HFFc6 (cell line): ENCODE results near the gene SPSB3. TPM values are rescaled to one million over a fixed set of nuclear protein-coding genes. Genes with fewer than 3 reads are reported as not detected.

Source experiments
- DNase-seq: peaks from one replicate; pipeline ENCODE4 v3.0.0-alpha.2; 2018
- H3K27ac Mint-ChIP-seq: 2 replicates; pipeline ENCODE4 v1.8.0; 2020; ENCODE audit warnings: mild to moderate bottlenecking, mixed read lengths
- H3K27me3 Mint-ChIP-seq: 2 replicates; pipeline ENCODE4 v1.8.0; 2021; ENCODE audit warnings: mild to moderate bottlenecking, moderate library complexity, mixed read lengths; ENCODE audit not compliant: insufficient read depth
- H3K36me3 Mint-ChIP-seq: 2 replicates; pipeline ENCODE4 v1.8.0; 2021; ENCODE audit warnings: low read depth, mixed read lengths
- H3K4me1 Mint-ChIP-seq: 2 replicates; pipeline ENCODE4 v1.8.0; 2020; ENCODE audit warnings: low read depth, mixed read lengths
- H3K4me3 Mint-ChIP-seq: 2 replicates; pipeline ENCODE4 v1.8.0; 2020; ENCODE audit warnings: mild to moderate bottlenecking, moderate library complexity, mixed read lengths
- H3K9me3 Mint-ChIP-seq: 2 replicates; pipeline ENCODE4 v1.8.0; 2020; ENCODE audit warnings: mild to moderate bottlenecking, mixed read lengths
- total RNA-seq, 6 experiments: library from RNA; stranded (reverse); fragmentation: NEBNext Ultra II Directional; extraction: Animal tissue kit (Norgen Biotek cat#: 25700); gene quantifications; 2 replicates in 1 of 6; 3 replicates in 5 of 6; pipeline ENCODE4 v1.2.3, GENCODE V29; 2021
- TF ChIP-seq, protein P1 (sequence below): fragments of 200-600 bp; sonication (generic); IDR thresholded peaks from 2 replicates; pipeline ENCODE4 v1.5.0; 2021; ENCODE audit warnings: antibody characterized with exemption, mild to moderate bottlenecking

Gene SPSB3
- total RNA-seq, 6 experiments from 2014 or later, result 12.3 to 15.8 (median 13.9) TPM

DNA sequence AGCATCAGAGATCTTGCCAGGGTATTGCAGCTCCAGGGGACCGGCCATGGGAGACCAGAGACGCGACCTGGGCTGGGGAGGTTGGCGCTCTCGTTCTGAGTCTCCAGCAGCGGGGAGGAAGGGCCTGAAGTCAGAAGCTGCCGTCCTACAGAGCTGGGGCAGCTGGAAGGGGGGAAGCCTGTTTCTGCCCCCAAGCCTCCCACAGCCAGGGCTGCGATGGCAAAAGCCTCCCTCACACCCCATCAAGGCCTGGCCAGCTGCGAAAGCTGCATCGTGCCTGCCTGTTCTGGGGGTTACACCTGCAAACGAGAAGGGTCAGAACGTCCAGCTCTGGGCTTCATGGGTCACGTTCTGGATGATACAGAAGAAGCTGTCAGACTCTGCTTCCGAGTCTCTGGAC, 50.3 kb downstream of the SPSB3 start:
- H3K4me3 Mint-ChIP-seq, result no peak overlapping the region
- H3K9me3 Mint-ChIP-seq, result no peaks in the 10 kb centered on the region
- peaks cover 2% of the 10 kb centered on the region; the same call in 1 of the 2 replicates for H3K27me3 Mint-ChIP-seq
- H3K4me1 Mint-ChIP-seq, result no peaks in the 10 kb centered on the region
- TF ChIP-seq, protein P1, sequence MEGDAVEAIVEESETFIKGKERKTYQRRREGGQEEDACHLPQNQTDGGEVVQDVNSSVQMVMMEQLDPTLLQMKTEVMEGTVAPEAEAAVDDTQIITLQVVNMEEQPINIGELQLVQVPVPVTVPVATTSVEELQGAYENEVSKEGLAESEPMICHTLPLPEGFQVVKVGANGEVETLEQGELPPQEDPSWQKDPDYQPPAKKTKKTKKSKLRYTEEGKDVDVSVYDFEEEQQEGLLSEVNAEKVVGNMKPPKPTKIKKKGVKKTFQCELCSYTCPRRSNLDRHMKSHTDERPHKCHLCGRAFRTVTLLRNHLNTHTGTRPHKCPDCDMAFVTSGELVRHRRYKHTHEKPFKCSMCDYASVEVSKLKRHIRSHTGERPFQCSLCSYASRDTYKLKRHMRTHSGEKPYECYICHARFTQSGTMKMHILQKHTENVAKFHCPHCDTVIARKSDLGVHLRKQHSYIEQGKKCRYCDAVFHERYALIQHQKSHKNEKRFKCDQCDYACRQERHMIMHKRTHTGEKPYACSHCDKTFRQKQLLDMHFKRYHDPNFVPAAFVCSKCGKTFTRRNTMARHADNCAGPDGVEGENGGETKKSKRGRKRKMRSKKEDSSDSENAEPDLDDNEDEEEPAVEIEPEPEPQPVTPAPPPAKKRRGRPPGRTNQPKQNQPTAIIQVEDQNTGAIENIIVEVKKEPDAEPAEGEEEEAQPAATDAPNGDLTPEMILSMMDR, result no peak
- no peak overlapping the region for H3K27ac Mint-ChIP-seq
- no peak for DNase-seq
- peaks cover 11% of the 10 kb centered on the region for H3K36me3 Mint-ChIP-seq

DNA sequence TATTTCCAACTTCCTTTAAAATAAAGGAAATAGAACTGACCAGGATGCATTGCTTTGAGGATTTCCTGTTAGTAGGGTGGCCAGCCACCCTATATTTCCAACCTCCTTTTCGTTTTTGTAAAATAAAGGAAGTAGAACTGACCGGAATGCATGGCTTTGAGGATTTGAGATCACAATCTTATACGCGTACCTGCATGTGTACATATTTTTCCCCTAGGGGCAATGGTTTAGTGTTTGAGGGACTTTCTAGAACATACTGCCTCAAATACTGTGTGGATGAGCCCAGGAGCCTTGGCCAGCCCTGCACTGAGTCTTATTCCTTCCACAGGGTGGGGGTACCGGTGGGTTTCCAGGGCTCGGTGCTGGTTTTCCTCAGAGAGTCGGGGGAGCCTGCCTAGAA, 50.8 kb downstream of the SPSB3 start:
- no peak overlapping the region for H3K4me3 Mint-ChIP-seq
- no peaks in the 10 kb centered on the region for H3K9me3 Mint-ChIP-seq
- H3K27me3 Mint-ChIP-seq, result peaks cover 2% of the 10 kb centered on the region; the same call in 1 of the 2 replicates
- peaks cover 15% of the 10 kb centered on the region for H3K36me3 Mint-ChIP-seq
- H3K4me1 Mint-ChIP-seq, result no peaks in the 10 kb centered on the region
- DNase-seq, result no peak
- H3K27ac Mint-ChIP-seq, result no peak overlapping the region
- TF ChIP-seq, protein P1, result no peak

DNA sequence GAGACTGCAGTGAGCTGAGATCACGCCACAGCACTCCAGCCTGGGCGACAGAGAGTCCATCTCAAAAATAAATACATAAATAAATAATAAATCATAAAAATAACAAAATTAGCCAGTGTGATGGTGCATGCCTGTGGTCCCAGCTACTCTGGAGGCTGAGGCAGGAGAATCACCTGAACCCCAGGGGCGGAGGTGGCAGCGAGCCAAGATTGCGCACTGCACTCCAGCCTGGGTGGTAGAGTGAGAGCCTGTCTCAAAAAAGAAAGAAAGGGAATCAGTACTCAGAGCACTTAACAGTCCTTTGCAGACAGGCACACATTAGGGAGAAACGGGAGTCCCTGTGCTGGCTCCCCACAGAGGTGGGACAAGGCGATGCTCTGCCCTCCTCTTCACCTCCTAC, 51.3 kb downstream of the SPSB3 start:
- H3K36me3 Mint-ChIP-seq, result peaks cover 15% of the 10 kb centered on the region
- H3K27ac Mint-ChIP-seq, result no peak overlapping the region
- peaks cover 2% of the 10 kb centered on the region; the same call in 1 of the 2 replicates for H3K27me3 Mint-ChIP-seq
- no peaks in the 10 kb centered on the region for H3K9me3 Mint-ChIP-seq
- no peaks in the 10 kb centered on the region for H3K4me1 Mint-ChIP-seq
- no peak overlapping the region for H3K4me3 Mint-ChIP-seq
- TF ChIP-seq, protein P1, result no peak
- DNase-seq, result no peak

DNA sequence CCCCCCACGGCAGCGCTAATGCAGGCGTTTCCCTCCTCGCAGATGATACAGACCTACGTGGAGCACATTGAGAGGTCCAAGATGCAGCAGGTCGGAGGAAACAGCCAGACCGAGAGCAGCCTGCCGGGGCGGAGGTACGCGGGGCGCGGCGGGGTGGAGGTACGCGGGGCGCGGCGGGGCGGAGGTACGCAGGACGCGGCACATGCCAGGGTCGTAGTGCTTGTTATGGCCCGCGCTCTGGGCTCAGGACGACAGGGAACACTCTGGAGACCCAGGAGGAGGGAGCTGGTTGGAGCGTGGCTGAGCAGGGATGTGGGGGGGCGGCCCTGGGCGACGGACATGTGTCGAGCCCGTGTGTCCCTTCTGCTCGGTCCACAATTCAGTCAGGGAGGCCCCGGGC, 52.9 kb downstream of the SPSB3 start:
- Mint-ChIP-seq H3K4me1 (no peaks in the 10 kb centered on the region), H3K4me3 (no peak overlapping the region), H3K27me3 (peaks cover 2% of the 10 kb centered on the region; the same call in 1 of the 2 replicates), H3K27ac (no peak overlapping the region), H3K36me3 (peaks cover 15% of the 10 kb centered on the region), H3K9me3 (no peaks in the 10 kb centered on the region)
- TF ChIP-seq, protein P1, result no peak
- DNase-seq, result no peak

DNA sequence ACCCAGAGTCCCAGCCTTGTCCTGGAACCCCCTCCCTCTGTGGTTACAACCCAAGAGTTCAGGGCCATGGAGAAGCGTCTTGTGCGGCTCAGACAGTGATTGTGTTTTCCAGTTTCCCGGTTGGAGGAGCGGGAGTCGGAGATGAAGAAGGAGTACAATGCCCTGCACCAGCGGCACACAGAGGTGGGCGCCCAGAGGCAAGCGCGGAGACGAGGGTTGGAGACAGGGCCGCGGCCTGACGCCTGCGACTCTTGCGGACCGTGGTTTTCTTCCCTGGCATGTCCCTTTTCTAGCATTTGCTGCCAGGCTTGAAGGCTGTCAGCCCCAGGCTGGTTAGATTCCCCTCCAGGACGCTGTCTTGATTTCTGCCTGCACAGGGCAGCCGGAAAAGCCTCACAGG, 53.3 kb downstream of the SPSB3 start:
- TF ChIP-seq, protein P1, result no peak
- Mint-ChIP-seq H3K4me1 (no peaks in the 10 kb centered on the region), H3K36me3 (peaks cover 15% of the 10 kb centered on the region), H3K27me3 (no peaks in the 10 kb centered on the region), H3K4me3 (no peak overlapping the region), H3K27ac (no peak overlapping the region), H3K9me3 (no peaks in the 10 kb centered on the region)
- no peak for DNase-seq
